HG02642 (cell line): Measurements from ENCODE around the gene SNX32.

Experiments used
- ATAC-seq: cut with Tn5 transposase; IDR thresholded peaks from one replicate; pipeline ENCODE4 v1.9.1; 2021; ENCODE audit warnings: mild to moderate bottlenecking; ENCODE audit not compliant: unreplicated experiment, poor library complexity

SNX32 gene

DNA sequence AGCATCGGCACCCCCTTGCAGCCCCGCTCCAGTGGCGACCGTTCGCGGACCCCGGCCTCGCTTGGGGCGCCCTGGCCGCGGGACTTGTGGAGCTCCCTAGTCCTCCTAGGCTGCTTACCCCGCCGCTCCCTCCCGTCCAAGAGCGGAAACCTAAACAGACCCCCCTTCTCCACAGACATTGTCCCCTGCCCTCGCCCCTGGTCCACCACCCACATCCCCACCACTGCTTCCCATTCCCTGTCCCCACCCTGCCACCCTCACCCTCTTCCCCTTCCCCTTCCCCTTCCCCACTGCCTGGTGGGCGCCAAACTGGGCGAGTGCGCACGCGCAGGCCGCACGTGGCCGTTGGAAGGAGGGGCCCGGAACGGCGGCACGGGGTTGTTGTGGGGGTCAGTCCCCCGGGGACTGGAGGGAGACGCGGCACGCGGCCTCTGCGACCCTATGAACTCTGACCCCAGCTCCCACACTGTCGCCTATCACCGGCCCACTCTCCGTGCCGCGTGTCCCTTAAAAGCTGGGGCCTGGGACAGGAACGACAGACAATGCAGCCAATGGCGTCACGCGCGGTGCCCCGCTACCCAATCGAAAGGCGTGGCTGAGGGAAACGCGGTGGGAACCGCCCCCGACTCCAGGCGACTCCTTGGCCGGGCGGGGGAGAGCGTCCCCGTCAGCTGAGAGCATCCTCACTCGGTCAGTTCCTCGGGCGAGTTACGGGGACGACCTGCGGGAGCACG is at the start of gene SNX32:
Gene SNX32, plus strand, starts transcription at position 667 of the 734 bp plus-strand sequence. CDS start 103 bp downstream, outside the sequence.
- ATAC-seq, result peak; percentile 95

DNA sequence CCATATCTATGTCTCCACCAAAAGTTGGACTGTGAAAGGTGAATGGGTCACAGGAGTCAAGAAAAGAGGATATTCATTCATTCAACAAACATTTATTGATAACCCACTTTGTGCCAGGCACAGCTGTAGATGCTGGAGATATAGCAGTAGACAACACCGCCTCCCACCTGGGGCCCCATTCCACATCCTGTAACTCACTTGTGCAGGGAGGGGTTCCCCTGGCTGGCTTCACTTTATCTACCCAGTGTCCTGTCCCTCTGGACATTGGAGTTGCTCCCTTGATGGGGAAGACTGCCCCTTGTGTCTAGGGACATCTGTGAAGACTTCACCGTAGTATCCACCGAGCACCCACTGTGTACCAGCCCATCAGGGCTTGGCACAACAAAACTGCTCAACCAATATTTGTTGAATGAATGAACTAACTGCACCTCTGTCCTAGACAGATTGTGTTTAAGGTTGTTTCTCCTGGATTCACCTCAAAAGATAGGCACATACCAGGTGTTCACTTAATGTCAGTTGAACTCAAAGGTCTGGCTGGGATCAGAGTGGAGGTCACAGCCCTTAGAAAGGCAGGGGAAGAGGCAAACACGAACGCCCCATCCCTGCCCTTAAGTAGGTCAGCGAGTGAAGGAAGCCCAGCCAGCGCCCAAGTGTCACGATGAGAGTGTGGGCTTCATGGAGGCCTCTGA is 48.3 kb upstream of the SNX32 start:
- ATAC-seq, result no peak

DNA sequence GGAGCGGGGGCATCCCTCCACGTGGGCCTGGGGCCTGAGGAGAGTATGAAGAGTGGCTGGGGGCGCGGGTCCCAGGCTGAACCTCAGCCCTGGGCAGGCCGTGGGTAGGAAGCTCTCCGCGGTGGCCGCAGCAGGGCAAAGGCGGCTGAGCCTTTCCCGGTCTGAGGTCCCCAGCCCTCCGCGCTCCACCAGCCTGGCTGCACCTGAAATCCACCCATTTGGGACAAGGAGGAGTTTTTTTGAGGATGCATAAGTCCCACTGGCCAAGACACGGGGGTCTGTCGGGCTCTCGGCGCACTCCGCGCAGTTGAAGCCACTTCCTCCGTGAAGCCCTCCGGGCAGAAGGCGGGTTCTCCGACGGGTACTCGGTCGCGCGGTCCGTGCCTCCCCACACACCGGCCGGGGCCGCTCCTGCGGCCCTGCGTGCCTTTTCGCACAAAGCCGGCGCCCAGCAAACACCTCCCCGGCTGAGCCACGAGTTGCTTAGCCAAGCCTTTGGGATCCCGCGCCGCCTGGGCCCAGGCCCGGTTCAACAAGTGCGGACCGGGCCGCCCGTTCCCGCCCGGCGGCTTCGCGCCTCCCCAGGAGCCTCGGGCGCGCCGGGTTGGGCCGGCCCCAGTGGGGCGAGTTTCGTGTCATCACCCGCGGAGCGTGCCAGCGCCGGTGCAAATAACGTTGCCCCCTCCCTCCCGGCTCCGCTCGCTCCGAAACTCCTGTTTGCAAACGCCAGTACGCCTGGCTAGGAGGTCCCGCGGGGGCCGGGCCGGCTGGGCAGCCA is 47.6 kb upstream of the SNX32 start:
- ATAC-seq, result no peak

DNA sequence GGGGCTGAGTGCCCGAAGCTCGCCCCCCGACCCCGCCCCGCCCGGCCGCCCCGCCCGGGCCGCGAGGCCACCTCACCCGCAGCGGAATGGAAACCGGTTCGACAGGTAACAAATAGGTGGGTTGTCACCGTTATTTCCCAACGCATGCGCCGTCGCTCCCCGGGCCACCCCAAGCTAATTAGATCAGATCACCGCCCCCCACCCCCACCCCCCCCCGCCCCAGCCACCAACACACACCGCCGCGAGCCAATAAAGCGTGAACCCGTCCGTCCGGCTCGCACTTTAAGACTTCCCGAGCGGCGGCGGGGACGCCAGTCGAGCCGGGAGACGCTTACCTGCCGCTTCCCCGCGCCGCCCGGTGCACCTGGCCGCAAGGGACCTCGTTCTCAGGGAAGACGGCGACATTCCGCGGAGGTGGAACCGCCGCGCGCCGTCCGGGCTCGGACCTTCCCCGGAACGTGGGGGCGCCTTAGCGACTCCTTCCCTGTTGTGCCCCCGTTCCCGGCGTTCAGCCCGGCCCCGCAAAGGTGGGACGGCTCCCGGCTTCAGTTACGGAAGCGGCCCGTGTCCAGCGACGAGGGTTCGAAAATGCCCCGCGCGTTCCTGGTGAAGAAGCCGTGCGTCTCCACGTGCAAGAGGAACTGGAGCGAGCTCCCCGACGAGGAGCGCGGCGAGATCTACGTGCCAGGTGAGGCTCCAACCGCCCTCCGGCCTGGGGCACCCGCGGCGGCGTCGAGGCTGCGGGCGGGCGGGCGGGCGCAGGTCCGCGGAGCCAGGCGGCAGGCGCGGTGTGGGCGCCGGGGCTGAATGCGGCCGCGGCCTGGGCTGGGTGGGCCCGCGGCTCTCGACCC is 46.8 kb upstream of the SNX32 start, which contains the start of gene OVOL1:
Gene OVOL1, plus strand, starts transcription at position 278 of the 851 bp plus-strand sequence. Its CDS starts 311 bp downstream, at position 589.
- ATAC-seq, result no peak

DNA sequence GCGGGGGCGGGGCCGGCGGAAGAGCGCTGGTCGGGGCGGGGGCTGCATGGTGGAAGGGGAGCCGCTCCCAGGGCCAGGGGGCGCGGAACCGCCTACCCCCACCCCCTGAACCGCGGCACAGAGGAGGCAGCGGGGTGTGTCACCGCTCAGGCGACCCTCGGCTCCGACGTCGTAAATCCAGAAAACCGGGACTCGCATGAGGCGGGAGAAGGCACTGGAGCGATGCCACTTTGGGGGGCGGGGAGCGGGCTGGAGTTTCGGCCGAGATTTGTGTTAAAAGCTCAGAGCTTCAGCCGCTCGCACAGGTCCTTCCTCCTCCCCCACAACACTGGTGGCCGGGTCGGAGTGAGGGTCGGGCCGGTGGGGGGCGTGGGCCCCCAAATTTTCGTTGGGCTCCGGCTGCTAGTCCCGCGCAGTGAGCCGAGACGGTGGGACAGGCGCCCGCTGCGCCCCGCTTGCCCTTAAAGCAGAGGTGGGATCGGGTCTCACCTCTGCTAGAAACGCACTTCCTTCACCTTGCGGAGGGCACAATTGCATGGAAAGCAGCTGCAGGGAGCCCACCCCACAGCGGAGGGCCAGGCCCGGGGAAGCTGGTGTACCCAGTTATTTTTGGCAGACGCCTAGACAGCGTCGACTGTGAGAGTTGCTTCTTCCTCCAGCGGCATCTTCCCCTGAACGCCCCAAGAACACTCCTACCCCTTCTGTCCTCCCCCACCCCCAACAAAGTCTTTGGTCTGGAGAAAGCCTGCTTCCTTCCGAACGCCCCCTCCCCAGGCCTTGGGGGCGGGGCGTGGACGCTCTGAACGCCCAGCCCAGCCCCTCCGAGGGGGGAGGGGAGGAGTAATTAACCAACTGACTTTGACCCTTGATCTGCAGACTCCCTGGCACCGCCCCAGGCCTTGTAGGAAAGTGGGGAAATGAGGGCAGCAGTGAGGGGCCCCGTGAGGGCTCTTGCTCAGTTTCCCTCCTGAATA is 45.8 kb upstream of the SNX32 start:
- ATAC-seq, result no peak

DNA sequence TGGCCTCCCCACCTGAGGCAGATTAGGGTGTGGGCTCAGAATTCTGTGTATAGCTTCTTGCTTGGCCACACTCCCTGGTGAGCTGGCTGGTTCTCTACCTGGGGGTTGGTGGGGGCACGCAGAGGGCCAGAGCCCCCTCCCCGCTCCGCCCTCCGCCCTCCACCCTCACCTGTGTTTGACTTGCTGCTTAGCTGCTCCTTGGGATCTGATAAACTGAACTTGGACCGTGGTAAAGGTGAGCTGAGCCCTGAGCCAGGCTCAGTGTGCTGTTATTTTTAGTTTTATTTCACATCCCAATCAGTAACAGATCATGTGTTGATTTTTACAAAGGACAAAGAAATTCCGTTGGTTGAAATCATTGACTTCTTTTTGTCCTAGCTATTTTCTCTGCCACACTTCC is 44.9 kb upstream of the SNX32 start:
- no peak for ATAC-seq

DNA sequence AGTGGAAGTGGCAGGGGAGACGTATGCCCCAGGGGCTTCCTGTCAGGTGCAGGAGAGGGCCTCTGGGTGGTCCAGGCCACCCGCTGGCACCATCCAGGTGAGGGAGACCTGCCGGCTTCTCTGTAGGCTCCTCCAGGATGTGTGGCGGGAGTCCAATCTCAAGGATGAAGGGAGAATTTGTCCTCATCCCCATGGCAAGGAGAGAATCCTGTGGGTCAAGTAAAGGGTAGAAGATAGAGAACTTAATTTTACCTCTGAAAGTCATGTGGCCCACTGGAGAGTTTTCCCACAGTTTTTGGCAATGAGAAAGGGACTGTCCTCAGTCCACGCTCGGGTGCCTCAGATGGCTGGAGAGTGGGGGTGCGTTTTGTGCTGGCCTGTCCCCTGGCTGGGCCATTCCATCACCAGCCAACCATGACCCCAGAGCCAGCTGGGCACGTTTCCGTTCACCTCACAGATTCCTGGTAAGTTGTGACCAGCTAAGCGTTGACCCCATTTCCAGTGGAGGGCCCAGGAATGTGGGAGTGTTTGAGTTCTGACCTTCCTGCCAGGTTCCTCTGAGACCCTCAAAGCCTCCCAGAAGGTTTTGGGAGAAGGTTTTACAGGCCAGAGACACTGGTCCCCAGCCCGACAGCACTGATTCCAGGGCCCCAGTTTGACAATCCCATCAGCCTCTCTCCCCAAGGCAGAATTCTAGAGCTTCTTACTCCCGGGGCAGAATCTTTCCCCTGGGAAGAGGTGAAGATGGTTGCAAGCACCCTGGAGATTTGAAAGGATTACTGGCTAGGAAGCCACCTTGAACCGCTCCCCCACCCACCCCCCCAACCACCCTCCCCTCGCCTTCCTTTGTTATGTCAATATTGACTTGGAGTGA is 44.3 kb upstream of the SNX32 start:
- ATAC-seq, result no peak

DNA sequence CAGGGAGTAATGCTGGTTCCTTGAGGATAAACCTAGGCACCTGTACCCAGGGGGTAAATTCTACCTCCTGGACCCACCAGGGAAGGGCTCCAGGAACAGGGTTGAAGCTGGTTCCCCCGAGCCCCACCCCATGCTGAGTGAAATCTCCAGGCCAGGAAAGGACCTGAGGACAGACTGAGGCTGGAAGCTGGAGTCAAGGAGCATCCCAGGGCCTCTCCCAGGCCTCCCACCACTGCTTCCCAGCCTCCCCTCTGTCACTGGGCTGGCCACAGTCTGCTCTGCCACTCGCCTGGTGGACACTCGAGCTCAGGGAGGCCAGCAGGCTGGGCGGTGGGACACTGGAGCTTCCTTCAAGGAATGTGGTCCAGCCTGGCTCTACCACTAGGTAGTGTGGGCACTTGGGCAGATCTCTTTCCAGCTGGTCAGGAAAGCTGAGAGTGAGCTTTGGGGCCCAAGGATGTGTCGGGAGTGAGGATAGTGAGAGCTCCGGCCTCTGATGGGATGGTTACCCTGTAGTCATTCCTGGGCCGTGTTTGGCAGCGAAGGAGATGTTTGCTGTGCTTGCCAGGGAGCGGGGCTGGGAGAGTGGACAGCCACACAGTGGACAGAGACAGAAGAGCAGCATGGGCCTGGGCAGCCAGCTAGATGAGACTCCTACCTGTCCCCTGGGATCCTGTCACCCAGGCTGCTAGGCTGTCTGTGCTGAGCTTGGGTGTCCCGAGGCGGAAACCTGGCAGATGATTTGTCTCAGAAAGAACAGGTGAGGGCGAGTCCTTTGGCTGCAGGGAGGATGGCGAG is 43.5 kb upstream of the SNX32 start:
- no peak for ATAC-seq

DNA sequence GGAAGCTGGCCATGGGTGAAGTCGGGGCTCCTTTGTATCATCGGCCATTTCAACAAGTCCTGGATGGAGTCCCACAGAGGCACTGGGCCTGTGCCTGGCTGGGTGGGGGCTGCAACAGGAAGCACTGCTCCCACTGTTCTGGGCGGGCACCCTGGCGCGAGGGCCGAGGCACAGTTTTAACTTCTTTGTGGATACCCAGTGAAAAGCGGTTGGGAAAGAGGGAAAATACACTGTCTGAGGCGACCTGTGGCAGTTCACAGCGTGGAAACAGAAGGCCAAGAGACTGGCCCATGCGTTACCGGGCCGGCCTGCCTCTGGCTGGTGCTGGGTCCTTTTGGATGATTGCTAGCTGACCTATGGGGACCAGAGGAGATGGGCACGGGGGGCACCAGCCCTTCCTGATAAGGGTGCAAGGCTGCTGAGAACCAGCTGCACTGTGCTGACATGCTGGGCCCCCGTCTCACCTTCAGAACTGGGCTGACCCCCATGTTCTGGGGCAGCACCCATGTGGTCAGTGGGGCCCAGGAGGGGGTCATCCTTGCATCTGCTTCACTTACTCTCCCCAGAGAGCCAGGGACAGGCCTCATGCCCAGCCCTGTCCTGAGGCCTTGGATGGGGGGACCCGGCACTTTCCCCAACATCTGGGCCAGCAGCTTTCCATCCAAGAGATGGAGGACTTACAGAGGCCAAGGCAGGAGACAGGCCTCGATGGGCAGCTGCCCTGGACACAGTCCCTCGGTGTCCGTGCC is 42.7 kb upstream of the SNX32 start:
- no peak for ATAC-seq

DNA sequence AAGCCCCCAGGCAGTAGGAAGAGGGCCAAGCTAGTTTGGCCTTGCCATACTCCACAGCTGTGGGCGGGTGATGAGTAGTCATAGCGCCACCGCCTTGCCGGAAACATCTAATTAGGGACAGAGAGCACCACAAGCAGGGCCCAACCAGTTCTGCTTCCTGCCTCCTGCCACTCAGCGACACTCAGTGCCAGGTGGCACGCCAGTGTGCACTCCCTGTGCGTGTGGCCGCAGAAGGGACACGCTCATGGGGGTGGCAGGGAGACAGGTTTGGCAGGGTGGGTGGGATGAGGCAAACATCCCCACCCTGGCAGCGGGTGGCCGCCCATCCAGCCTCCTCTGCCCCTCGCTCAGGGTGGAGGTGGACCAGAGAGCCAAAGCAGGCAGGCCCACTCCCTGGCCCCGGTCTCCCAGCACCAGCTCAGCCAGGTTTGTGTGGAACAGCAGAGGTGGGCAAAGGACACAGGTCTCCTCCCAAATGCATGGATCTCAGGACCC is 42.0 kb upstream of the SNX32 start:
- peak; percentile 76 for ATAC-seq

DNA sequence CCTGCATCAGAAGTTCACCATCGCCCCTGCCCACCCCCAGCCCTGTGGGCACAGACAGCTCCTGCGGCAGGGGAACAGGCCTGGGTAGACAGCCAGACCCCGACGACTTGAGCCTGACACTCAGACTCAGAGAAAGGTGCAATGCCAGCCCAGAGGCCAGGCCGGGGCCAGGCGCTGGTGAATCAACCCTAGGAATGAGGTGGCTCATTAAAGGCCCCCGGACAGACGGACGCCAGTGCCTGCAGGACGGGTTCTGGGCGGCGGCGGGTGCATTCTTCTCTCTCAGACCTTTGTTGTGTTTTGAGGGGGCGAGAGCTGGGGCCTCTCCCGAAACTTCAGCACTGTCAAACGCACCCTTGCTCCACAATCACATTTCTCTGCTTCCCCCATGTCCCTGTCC is 41.3 kb upstream of the SNX32 start:
- no peak for ATAC-seq

DNA sequence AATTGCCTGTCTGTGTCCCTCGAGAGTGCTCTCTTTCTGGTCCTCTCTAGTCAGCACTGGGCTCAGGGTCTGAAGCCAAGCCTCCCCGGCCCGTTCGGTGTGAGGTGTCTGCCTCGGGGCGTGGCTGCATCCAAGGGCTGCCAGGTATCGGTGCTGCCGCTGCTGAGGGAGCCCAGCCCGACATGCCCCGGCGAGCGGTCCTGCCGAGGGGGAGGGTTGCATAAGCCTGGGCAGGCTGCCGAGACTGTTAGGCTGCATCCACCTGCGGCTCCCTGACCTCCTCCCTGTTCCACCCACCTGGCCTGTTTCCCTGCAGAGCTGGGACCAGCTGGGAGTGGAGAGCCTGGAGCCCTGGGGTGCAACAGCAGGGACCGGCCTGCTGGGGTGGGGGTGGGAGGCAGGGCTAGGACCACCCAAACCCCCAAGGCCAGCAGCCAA is 40.6 kb upstream of the SNX32 start:
- ATAC-seq, result no peak

DNA sequence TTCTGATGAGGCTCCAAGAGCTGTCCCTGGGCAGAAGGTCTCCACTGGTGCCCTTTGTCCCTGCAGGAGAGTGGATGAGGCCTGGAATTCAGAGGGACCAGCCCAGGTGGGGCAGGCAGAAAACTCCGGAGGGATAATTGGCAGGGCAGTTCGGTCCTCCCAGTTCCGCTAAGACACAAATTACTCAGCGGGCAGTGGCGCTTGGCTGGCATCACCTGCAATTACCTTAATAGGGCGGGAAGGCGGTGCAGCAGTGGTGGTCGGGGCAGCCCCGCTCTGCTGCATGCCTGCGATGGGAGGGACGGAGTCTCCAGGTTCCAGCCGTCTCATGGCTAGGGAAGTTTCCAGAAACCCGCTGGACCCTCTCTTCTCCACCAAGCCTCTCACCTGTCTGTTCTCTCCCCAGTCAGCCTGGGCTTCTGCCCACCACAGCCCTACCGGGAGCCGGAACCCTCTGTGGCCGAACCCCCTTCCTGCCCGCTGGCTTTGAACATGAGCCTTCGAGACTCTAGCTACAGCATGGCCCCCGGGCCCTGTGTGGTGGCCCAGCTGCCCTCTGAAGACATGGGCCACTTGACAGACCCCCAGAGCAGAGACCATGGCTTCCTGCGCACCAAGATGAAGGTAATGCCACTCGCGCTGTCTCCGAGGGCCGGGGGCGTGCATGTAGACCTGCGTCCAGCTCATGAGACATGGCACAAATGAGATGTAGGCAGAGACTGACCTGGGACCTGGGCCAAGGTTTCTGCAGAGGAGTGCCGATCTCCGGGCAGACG is 40.0 kb upstream of the SNX32 start:
- ATAC-seq, result no peak

DNA sequence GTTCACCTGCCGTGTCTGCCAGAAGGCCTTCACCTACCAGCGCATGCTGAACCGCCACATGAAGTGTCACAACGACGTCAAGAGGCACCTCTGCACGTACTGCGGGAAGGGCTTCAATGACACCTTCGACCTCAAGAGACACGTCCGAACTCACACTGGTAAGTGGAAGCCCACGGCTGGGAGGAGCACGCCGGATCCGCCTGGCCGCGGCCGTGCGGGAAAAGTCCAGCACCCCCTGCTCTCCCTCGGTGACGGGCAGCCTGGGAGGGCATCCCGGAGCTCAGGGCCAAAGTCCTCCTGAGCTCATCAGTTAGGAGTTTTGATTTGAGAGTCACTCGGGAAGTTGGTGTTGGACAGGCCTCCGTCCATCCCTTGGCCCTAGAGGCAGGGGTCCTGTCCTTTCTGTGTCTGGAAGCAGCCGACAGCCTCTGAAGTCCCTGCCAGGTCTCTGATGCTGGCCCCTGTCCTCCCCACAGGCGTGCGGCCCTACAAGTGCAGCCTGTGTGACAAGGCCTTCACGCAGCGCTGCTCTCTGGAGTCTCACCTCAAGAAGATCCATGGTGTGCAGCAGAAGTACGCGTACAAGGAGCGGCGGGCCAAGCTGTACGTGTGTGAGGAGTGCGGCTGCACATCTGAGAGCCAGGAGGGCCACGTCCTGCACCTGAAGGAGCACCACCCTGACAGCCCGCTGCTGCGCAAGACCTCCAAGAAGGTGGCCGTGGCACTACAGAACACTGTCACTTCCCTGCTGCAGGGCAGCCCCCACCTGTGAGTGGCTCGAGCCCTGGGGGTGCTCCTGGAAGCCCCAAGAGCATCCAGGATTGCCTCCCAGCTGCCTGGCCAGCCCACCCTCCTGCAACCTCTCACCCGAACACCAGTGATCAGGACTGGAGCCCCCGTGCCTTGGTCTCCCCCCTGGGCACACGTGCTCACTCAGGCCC is 38.9 kb upstream of the SNX32 start:
- no peak for ATAC-seq
